CD4-positive, alpha-beta T cell treated with Interleukin-12 subunit alpha and Interleukin-12 subunit beta, for 1 hour (primary cell): ENCODE results near the gene TM4SF1.
"Not testable (repeated sequence)": the region's sequence is repeated elsewhere in the genome, so short reads cannot be mapped to it uniquely, and the experiment has no call there.

Source experiments
- DNase-seq: peaks from one replicate; pipeline ENCODE4 v3.0.0-alpha.2; 2020

Gene TM4SF1

GRCh38 chr3:149340310-149340933 is 37.0 kb downstream of the TM4SF1 start:
- DNase-seq, result no peak

GRCh38 chr3:149339931-149340309 is 37.5 kb downstream of the TM4SF1 start:
- DNase-seq, result no peak

- DNase-seq, result not testable (repeated sequence)
Observed at GRCh38 chr3:149337486-149337885, 40.0 kb downstream of the TM4SF1 start.

GRCh38 chr3:149336925-149337324 is 40.5 kb downstream of the TM4SF1 start:
- DNase-seq, result no peak

- no peak for DNase-seq
Observed at GRCh38 chr3:149333176-149333859, 44.1 kb downstream of the TM4SF1 start, which contains the start of gene TM4SF18. Gene TM4SF18, minus strand, starts transcription at chr3:149333636. Its CDS starts 254 bp downstream, at chr3:149333382.

- no peak for DNase-seq
Observed at GRCh38 chr3:149332771-149333170, 44.7 kb downstream of the TM4SF1 start.

GRCh38 chr3:149332227-149332765 is 45.2 kb downstream of the TM4SF1 start:
- DNase-seq, result no peak

- DNase-seq, result no peak
Observed at GRCh38 chr3:149331396-149331795, 46.1 kb downstream of the TM4SF1 start.

GRCh38 chr3:149330609-149331331 is 46.7 kb downstream of the TM4SF1 start:
- DNase-seq, result no peak

GRCh38 chr3:149327156-149327555 is 50.3 kb downstream of the TM4SF1 start:
- no peak for DNase-seq

- no peak for DNase-seq
Observed at GRCh38 chr3:149325581-149325980, 51.9 kb downstream of the TM4SF1 start.

- DNase-seq, result no peak
Observed at GRCh38 chr3:149324332-149324731, 53.1 kb downstream of the TM4SF1 start.

GRCh38 chr3:149321640-149322039 is 55.8 kb downstream of the TM4SF1 start:
- DNase-seq, result no peak

- DNase-seq, result no peak
Observed at GRCh38 chr3:149321136-149321535, 56.3 kb downstream of the TM4SF1 start.

GRCh38 chr3:149319750-149320149 is 57.7 kb downstream of the TM4SF1 start:
- no peak for DNase-seq
